ENCODE data around the gene BRAP.
"Not testable (repeated sequence)": the region's sequence is repeated elsewhere in the genome, so short reads cannot be mapped to it uniquely, and the experiment has no call there.

The BRAP gene

DNA sequence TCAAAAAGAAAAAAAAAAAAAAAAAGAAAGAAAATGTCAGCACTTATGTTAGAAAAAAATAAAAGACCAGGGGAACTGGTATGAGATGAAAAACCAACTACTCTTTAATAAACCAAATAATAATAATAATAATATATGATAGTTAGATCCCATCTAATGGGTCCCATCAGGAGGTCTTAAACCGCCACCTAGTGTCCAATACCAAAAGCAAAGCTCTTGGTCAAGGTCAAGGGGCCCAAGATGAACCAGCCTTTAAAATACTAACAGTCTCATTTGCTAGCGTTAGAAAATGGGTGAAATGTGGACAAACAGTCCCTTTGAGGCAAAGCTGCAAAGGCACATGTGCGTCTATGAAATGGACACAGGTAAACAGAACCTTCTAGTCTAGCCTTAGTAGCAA, 12.3 kb downstream of the BRAP start:
- peak; percentile 28 for DNase-seq (ENCODE audit: low spot score)

- no peak for DNase-seq (ENCODE audit: low spot score)
These were observed 12.9 kb downstream of the BRAP start for GRCh38 chr12:111672822-111673381.

- no peak for DNase-seq (ENCODE audit: low spot score)
These were observed 20.5 kb downstream of the BRAP start for GRCh38 chr12:111664961-111665865.

GRCh38 chr12:111664499-111664898, 21.3 kb downstream of the BRAP start:
- no peak for DNase-seq (ENCODE audit: low spot score)

GRCh38 chr12:111656016-111656415, 29.7 kb downstream of the BRAP start:
- no peak for DNase-seq (ENCODE audit: low spot score)

DNA sequence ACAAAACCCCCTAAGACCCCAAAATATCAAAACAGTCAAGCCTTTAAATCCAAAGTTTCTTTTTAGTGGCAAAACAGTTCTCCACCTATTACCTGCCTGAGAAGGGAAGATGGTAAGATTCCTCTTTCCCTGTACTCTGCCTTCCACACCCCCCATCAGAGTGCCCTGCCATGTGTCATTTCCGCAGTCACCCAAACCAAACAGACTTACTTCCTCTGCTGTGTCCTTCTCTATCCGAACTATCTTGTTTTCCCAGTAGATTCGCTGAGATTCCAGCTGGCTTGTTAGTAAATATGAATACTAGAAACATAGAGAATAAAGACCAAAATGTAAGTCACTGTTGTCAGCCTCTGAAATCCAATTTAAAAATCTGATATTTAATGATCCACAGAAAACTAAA, 30.4 kb downstream of the BRAP start:
- DNase-seq (ENCODE audit: low spot score) = no peak

DNA sequence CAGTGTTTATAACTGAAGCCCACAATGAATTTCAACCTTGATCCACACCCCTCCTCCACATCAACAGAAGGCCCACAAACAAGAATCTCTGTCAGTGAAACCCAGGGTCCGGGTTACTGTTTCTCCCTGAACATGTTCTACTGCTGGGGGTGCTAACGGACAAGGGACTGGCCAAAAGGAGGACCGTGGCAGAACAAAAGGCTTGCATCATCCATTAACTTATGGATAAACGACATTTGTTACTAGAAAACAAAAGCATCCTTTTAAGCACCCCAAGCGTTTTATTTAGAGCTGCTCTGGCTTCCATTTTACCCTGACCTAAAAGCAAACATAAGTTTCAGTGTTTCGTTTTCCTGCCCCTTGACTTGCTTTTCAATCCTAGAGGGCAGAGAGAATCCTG, 32.2 kb downstream of the BRAP start:
- no peak for DNase-seq (ENCODE audit: low spot score)

DNA sequence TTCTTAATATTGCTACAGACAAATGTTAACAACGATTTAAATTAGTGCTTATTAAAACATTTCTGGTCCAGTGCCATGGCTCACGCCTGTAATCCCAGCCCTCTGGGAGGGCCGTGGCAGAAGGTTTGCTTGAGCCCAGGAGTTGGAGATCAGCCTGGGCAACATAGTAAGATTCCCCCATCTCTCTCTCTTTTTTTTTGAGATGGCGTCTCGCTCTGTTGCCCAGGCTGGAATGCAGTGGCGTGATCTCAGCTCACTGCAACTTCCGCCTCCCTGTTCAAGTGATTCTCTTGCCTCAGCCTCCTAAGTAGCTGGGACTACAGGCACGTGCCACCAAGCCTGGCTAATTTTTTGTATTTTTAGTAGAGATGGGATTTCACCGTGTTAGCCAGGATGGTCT, 33.2 kb downstream of the BRAP start:
- not testable (repeated sequence) for DNase-seq (ENCODE audit: low spot score)

- DNase-seq (ENCODE audit: low spot score) = no peak
These were observed 34.8 kb downstream of the BRAP start for GRCh38 chr12:111650912-111651311.

GRCh38 chr12:111645433-111645832, 40.3 kb downstream of the BRAP start:
- no peak for DNase-seq (ENCODE audit: low spot score)

GRCh38 chr12:111643427-111643826, 42.3 kb downstream of the BRAP start:
- no peak for DNase-seq (ENCODE audit: low spot score)

DNA sequence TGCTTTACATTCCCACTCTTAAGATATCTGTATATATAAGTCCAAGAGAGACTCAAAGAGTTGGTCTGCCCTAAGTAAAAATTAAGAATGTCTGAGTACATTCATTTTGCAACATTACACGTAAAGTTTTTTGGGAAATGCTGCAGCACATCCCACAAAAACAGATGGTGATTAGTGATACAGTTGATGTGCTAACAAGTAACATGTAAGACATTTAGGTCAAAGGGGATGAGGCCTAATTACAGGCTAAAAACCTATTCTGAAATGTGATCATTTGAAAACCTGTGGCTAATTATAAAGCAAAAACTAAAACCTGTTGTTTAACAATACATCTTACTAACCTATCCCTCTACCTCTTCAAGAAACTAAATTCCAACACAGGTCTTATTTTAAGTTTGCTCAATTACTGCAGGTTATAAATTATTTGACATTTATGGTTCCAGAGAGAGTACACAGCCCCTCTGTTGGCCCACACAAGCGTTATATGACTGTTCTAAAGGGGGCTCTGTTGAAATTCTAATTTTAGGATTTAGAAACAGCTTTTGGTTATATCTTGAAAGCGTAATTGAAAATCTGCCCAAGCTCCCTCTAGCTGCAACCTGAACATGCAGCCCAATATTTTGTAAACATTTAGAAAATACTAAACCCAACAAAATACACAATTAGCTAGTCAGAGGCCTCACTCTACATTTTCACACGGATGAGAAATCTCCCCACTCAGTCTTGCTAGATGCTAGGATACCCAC, 42.9 kb downstream of the BRAP start:
- DNase-seq (ENCODE audit: low spot score) = no peak

DNA sequence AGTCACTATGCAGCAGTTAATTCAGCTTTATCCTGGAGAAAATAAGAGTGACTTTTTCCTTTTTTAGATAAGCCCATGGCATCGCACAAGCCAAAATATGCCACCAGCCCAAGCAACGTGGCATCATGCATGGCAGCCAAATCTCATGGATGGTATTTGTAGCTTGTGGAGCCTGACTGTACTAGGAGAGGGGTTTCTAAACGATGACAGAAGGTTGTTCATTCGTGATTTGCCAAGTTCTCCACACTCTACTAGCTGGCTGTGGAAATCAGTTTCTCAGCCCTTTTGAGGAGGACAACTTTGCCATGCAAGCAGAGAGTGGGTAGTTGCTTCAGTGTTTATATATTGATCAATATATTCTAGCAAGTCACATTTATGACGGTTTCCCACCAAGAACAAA, 45.2 kb downstream of the BRAP start:
- no peak for DNase-seq (ENCODE audit: low spot score)

- DNase-seq (ENCODE audit: low spot score) = no peak
These were observed 47.2 kb downstream of the BRAP start for GRCh38 chr12:111638556-111638955.

GRCh38 chr12:111636209-111636945, 49.4 kb downstream of the BRAP start:
- DNase-seq (ENCODE audit: low spot score) = no peak

GRCh38 chr12:111635524-111635923, 50.2 kb downstream of the BRAP start:
- DNase-seq (ENCODE audit: low spot score) = no peak

DNA sequence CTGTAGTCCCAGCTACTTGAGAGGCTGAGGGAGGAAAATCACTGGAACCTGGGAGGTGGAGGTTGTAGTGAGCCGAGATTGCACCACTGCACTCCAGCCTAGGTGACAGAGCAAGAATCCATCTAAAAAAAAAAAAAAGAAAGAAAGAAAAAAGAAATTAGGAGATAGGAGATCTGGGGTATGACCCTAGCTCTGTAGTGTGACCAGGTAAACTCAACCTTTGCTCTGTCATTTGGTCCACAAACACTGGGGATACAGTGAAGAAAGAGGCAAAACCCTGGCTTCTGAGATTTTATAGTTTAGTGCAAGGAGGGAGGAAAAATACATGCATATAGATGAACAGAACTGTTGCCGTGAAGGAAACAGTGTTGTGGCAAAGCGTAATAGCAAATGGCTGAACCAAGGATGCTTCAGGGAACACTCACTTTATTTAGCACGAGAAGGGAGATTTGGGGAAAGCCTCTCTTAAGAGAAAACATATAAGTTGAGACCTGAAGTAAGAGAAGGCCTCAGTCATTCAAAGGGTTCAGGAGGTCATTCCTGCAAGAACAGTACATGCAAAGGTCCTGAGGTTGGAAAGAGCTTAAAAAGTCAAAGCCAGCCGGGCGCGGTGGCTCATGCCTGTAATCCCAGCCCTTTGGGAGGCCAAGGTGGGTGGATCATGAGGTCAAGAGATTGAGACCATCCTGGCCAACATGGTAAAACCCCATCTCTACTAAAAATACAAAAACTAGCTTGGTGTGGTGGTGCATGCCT, 57.1 kb downstream of the BRAP start:
- no peak for DNase-seq (ENCODE audit: low spot score)

DNA sequence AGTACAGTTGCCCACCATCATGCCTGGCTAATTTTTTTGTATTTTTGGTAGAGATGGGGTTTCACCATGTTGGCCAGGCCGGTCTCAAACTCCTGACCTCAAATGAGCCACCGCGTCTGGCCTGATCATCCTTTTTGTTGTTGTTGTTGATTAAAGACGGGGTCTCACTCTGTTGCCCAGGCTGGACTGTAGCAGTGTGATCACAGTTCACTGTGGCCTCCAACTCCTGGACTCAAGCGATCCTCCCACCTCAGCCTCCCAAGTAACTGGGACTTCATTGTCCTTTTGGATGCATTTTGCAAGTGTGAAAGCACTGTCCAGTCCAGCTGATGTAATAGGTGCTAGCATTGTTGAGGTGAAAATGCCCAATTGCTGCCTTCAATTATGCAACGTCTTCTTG, 59.5 kb downstream of the BRAP start:
- no peak for DNase-seq (ENCODE audit: low spot score)

- no peak for DNase-seq (ENCODE audit: low spot score)
These were observed 61.2 kb downstream of the BRAP start for GRCh38 chr12:111624540-111624939.

GRCh38 chr12:111617841-111618240, 67.9 kb downstream of the BRAP start:
- not testable (repeated sequence) for DNase-seq (ENCODE audit: low spot score)

DNA sequence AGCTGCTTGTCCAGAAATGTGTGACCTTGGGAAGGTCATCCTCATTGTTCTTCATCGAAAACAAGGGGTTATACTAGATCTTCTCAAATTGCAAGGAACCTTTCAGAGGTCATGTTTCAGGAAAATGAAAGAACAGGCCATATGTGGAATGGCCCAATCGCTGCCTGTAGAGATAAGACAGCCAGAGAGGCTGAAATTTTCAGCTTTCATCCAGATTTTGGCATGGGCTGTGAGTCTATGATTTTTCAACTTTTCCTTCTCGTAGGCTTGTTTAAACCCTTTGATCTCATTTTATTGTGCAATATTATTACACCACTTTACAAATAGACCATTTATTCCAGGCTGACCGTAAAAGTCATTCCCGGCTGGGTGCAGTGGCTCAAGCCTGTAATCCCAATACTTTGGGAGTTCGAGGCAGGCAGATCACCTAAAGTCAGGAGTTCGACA, 69.6 kb downstream of the BRAP start:
- DNase-seq (ENCODE audit: low spot score) = no peak

Data from NAMALWA (cell line).